Activated CD4-positive, alpha-beta T cell treated with anti-CD3 and anti-CD28 coated beads for 36 hours (primary cell): ENCODE measurements around the gene HIP1. TPM values are rescaled to one million over a fixed set of nuclear protein-coding genes. Genes with fewer than 3 reads are reported as not detected.

Experiments used
- ATAC-seq: fragments of 200-7000 bp; cut with Tn5 transposase; one replicate; pipeline ENCODE4 v1.10.0; 2021; ENCODE audit warnings: mild to moderate bottlenecking, moderate library complexity
- CTCF ChIA-PET: fragments of 350-600 bp; sonication (Branson Sonifier 250); formaldehyde crosslinking; loops from one replicate; lab custom pipeline; 2021; ENCODE audit warnings: antibody characterized with exemption; lab: Charles Lee
- POLR2A ChIA-PET: fragments of 350-600 bp; sonication (Branson Sonifier 250); formaldehyde crosslinking; loops from one replicate; lab custom pipeline; 2021; ENCODE audit warnings: antibody characterized with exemption, inconsistent platforms; lab: Charles Lee
- DNase-seq: peaks from one replicate; pipeline ENCODE4 v3.0.0-alpha.2; 2020
- H3K27ac Mint-ChIP-seq: one replicate; pipeline ENCODE4 v1.8.0; 2021; ENCODE audit warnings: mixed read lengths
- H3K27me3 Mint-ChIP-seq: one replicate; pipeline ENCODE4 v1.8.0; 2021; ENCODE audit warnings: mixed read lengths
- H3K36me3 Mint-ChIP-seq: one replicate; pipeline ENCODE4 v1.8.0; 2021; ENCODE audit warnings: low read depth, mixed read lengths
- H3K4me1 Mint-ChIP-seq: one replicate; pipeline ENCODE4 v1.8.0; 2021; ENCODE audit warnings: mixed read lengths
- H3K4me3 Mint-ChIP-seq: one replicate; pipeline ENCODE4 v1.8.0; 2021; ENCODE audit warnings: mild to moderate bottlenecking, moderate library complexity, mixed read lengths
- H3K9me3 Mint-ChIP-seq: one replicate; pipeline ENCODE4 v1.8.0; 2021; ENCODE audit warnings: low read depth, mixed read lengths
- intact Hi-C, 2 experiments: fragments of 100-400 bp; cut with DNase I in 1 of 2; cut with micrococcal nuclease in 1 of 2; formaldehyde crosslinking; loops; one replicate each; pipeline versions ENCODE4 v1.14.2 to v1.15.1; 2022 to 2024; cut with DNase I, micrococcal nuclease
- total RNA-seq, 2 experiments: library from RNA; stranded (reverse); gene quantifications; one replicate each; pipeline ENCODE4 v1.2.3, GENCODE V29; 2021

The HIP1 gene
- total RNA-seq, 2 experiments from 2014 or later: 4.1 to 5.0 TPM

DNA sequence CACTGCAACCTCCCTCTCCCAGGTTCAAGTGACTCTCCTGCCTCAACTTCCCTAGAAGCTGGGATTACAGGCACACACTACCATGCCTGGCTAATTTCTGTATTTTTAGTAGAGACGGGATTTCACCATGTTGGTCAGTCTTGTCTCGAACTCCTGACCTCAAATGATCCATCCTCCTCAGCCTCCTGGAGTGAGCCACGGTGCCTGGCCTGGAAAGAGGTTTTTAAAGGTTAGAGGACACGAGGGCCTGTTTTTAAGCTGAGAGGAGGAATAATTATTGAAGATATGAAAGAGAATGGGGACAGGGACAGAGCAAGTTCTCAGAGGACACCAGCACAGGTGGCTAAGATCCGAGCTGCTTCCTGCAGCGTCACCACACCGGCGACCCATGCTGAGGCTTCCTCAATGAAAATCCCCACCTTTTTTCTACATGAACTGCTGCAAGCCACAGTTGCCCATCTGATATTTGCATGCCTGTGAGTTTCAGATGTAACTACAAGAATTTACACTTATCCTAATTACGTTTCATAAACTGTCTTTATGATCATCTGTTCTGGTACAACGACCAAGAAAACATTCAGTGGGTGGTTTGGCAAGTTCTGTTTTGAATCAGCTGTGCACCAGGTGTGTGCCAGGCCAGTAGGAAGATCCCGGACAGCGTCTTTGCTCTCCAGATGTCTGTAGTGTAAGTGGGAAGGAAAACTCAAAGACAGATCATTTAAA is 76.0 kb downstream of the HIP1 start:
- intact Hi-C loops: no loop called here
- ATAC-seq (no peak), DNase-seq (no peak)
- no peak overlapping the region for H3K4me3 Mint-ChIP-seq
- peaks cover 2% of the 10 kb centered on the region for H3K4me1 Mint-ChIP-seq
- no peaks in the 10 kb centered on the region for H3K27me3 Mint-ChIP-seq
- H3K36me3 Mint-ChIP-seq: no peaks in the 10 kb centered on the region
- H3K9me3 Mint-ChIP-seq: no peaks in the 10 kb centered on the region
- POLR2A ChIA-PET: no interaction called here
- CTCF ChIA-PET: interaction anchor here (0.6 to 1.4 kb wide), 2 partner anchors 10 to 723 kb away, joined by 3 to 6 read pairs; no protein-coding TSS in a partner anchor
- no peak overlapping the region for H3K27ac Mint-ChIP-seq

DNA sequence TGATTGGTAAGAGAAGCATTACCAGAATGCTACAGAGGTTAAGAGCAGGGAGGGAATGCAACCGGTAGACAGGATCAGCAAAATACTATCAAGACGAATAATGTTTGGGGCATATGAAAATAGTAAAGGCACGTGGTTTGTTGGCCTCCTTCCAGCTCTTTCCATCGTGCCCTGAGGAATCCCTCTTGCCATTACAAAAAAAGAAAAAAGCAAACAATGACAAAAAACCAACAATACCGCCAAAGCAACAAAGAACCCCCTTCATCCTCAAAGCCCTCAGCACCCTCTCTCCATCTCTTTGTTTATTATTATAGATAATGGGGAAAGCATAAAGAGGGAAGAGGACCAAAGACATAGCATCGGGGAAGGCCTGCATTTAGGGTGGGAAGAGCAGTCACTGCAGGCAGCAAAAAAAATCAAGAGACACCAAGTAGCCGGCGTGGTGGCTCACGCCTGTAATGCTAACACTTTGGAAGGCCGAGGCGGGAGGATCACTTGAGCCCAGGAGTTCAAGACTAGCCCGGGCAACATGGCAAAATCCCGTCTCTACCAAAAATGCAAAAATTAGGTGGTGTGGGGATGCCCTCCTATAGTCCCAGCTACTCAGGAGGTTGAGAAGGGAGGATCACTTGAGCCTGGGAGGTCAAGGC is 78.0 kb downstream of the HIP1 start:
- Mint-ChIP-seq H3K4me1 (peaks cover 2% of the 10 kb centered on the region), H3K36me3 (no peaks in the 10 kb centered on the region), H3K4me3 (no peak overlapping the region), H3K27me3 (no peaks in the 10 kb centered on the region), H3K27ac (no peak overlapping the region), H3K9me3 (no peaks in the 10 kb centered on the region)
- intact Hi-C loops: no loop called here
- ATAC-seq: no peak
- ChIA-PET CTCF (no interaction called here), POLR2A (no interaction called here)
- DNase-seq: no peak

DNA sequence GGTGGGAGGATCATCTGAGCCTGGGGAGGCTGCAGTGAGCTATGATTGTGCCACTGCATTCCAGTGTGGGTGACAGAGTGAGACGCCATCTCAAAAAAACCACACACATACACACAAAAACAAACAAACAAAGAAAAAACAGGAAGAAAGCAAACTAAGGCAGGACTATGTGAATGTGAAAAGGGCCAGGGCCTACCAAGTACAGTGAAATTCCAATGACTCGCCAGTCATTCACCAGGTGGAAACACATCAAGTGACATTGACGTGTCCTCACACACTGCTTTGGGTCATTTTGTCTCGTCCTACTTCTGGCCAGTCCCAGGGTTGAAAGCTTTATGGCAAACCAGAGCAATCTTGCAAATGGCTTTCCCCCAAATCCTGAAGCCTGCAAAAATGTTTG is 79.9 kb downstream of the HIP1 start:
- intact Hi-C loops: no loop called here
- Mint-ChIP-seq H3K36me3 (no peaks in the 10 kb centered on the region), H3K9me3 (no peaks in the 10 kb centered on the region), H3K4me1 (peaks cover 2% of the 10 kb centered on the region), H3K27me3 (no peaks in the 10 kb centered on the region), H3K27ac (no peak overlapping the region), H3K4me3 (no peak overlapping the region)
- DNase-seq: no peak
- no peak for ATAC-seq
- ChIA-PET CTCF (no interaction called here), POLR2A (no interaction called here)

DNA sequence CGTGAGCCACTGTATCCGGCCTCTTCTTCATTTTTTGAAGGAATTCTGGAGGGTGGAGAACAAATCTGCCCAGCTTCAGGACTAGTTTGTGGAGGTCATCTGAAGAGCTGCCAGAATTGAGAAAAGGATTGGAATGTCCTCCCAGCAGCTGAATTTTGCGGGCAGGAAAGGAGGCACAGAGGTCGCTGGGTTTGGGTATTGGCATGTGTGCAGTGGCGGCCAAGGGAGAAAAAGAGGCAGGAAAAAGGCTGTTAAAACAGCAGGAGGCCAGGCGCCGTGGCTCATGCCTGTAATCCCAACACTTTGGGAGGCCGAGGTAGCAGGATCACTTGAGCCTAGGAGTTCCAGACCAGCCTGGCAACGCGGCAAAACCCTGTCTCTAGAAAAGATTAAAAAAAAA is 80.4 kb downstream of the HIP1 start:
- ATAC-seq: no peak
- Mint-ChIP-seq H3K36me3 (no peaks in the 10 kb centered on the region), H3K4me1 (peaks cover under 1% of the 10 kb centered on the region), H3K4me3 (no peak overlapping the region), H3K27me3 (no peaks in the 10 kb centered on the region), H3K9me3 (no peaks in the 10 kb centered on the region), H3K27ac (no peak overlapping the region)
- DNase-seq: no peak
- ChIA-PET CTCF (interaction anchor here (0.6 kb wide), 2 partner anchors 9 to 611 kb away, joined by 3 to 4 read pairs; no protein-coding TSS in a partner anchor), POLR2A (no interaction called here)
- intact Hi-C loops: no loop called here

DNA sequence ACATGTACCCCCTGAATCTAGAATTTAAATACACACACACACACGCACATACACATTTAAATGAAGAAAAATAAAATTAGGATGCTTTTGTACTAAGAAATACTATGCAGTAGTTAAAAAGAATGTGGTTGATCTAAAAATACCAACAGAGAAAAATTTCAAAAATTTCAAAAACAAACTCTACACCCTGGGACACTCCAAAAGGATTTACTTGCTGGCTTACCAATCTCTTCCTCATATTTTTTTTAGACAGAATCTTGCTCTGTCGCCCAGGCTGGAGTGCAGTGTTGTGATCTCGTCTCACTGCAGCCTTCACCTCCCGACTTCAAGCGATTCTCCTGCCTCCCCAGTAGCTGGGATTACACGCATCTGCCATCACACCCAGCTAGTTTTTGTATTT is 80.9 kb downstream of the HIP1 start:
- DNase-seq (no peak), ATAC-seq (no peak)
- intact Hi-C loops: no loop called here
- no peak overlapping the region for H3K27ac Mint-ChIP-seq
- ChIA-PET POLR2A (no interaction called here), CTCF (interaction anchor here (0.6 kb wide), 2 partner anchors 8 to 612 kb away, joined by 3 to 4 read pairs; no protein-coding TSS in a partner anchor)
- H3K36me3 Mint-ChIP-seq: no peaks in the 10 kb centered on the region
- H3K4me1 Mint-ChIP-seq: no peaks in the 10 kb centered on the region
- no peak overlapping the region for H3K4me3 Mint-ChIP-seq
- H3K27me3 Mint-ChIP-seq: no peaks in the 10 kb centered on the region
- H3K9me3 Mint-ChIP-seq: no peaks in the 10 kb centered on the region

DNA sequence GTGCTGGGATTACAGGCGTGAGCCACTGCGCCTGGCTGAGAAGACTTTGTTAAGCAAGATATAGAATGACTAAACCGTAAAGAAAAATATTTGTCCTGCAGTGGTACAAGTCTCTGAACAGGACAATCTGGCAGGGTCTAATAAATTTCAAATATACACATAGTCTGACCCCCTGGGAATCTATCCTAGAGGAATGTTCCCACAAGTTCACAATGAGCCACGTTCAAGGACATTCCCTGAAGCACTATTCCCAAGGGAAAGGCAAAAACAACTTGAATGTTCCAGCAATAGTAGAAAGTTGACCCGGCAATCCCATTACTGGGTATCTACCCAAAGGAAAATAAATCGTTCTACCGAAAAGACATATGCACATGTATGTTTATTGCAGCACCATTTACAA is 82.0 kb downstream of the HIP1 start:
- Mint-ChIP-seq H3K36me3 (no peaks in the 10 kb centered on the region), H3K27ac (no peak overlapping the region), H3K9me3 (no peaks in the 10 kb centered on the region), H3K4me1 (no peaks in the 10 kb centered on the region), H3K27me3 (no peaks in the 10 kb centered on the region), H3K4me3 (no peak overlapping the region)
- ATAC-seq (no peak), DNase-seq (no peak)
- ChIA-PET POLR2A (no interaction called here), CTCF (no interaction called here)
- intact Hi-C loops: no loop called here

DNA sequence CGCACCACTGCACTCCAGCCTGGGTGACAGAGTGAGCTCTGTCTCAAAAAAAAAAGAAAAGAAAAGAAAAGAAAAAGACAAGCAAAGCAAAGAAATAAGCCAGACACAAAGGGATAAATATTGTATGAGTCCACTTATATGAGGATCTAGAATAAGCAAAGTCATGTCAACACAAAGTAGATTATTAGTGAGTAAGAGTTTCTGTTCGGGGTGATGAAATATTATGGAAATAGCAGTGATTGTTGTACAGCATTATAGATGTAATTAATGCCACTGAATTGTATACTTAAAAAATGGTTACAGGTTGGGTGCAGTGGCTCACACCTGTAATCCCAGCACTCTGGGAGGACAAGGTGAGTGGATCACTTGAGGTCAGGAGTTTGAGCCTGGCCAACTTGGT is 83.2 kb downstream of the HIP1 start:
- no peaks in the 10 kb centered on the region for H3K9me3 Mint-ChIP-seq
- no peaks in the 10 kb centered on the region for H3K36me3 Mint-ChIP-seq
- CTCF ChIA-PET: no interaction called here
- no peaks in the 10 kb centered on the region for H3K4me1 Mint-ChIP-seq
- POLR2A ChIA-PET: no interaction called here
- intact Hi-C loops: no loop called here
- no peak for DNase-seq
- no peak for ATAC-seq
- no peaks in the 10 kb centered on the region for H3K27me3 Mint-ChIP-seq
- no peak overlapping the region for H3K4me3 Mint-ChIP-seq
- no peak overlapping the region for H3K27ac Mint-ChIP-seq

DNA sequence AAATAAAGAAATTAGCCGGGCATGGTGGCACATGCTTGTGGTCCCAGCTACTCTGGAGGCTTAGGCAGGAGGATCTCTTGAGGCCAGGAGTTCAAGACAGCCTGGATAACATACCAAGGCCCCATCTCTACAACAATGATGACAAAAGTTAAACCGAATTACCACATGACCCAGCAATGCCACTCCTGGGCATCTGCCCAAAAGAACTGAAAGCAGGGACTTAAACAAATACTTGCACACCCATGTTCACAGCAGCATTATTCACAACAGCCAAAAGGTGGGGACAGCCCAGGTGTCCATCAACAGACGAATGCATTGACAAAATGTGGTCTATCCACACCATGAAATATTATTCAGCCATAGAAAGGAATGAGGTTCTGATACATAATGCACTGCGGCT is 83.9 kb downstream of the HIP1 start:
- intact Hi-C loops: no loop called here
- ChIA-PET CTCF (no interaction called here), POLR2A (no interaction called here)
- no peaks in the 10 kb centered on the region for H3K4me1 Mint-ChIP-seq
- H3K4me3 Mint-ChIP-seq: no peak overlapping the region
- H3K9me3 Mint-ChIP-seq: no peaks in the 10 kb centered on the region
- ATAC-seq: no peak
- DNase-seq: no peak
- no peak overlapping the region for H3K27ac Mint-ChIP-seq
- H3K27me3 Mint-ChIP-seq: no peaks in the 10 kb centered on the region
- H3K36me3 Mint-ChIP-seq: no peaks in the 10 kb centered on the region

DNA sequence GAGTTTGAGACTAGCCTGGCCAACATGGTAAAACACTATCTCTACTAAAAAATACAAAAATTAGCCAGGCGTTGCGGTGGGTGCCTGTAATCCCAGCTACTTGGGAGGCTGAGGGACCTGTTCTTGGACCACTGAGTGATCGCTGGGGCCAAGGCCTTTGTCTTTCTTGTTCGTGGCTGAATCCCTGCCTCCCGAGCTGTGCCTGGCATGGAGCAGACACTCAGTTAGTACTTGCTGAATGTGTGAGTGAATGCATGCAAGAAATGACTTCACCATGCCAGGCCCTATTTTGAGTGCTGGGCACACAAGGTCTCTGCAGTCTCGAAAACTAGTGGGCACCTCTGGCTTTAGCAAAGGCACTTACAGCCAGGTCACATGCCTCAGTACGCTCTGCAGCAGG is 85.1 kb downstream of the HIP1 start:
- Mint-ChIP-seq H3K9me3 (no peaks in the 10 kb centered on the region), H3K27ac (no peak overlapping the region), H3K27me3 (no peaks in the 10 kb centered on the region), H3K4me3 (no peak overlapping the region), H3K4me1 (no peaks in the 10 kb centered on the region), H3K36me3 (no peaks in the 10 kb centered on the region)
- intact Hi-C loops: no loop called here
- no peak for ATAC-seq
- CTCF ChIA-PET: no interaction called here
- POLR2A ChIA-PET: no interaction called here
- no peak for DNase-seq

DNA sequence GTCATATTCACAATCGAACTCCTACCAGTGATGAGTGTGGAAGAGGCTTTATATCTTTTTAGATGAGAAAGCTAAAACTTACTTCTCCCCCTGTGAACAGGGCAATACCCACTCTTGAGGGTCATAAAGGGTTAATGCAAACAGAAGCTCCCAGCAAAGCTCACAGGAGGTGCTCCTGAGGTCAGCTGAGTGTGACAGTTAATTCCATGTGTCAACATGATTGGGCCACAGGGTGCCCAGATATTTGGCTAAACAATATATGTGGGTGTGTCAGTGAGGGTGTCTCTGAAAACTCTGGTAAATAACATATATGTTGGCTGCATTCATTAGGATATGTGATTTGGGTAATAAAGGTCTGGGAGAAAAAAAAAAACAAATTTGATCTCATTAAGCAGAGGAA is 86.0 kb downstream of the HIP1 start:
- H3K9me3 Mint-ChIP-seq: no peaks in the 10 kb centered on the region
- CTCF ChIA-PET: interaction anchor here (1.0 kb wide), 1 partner anchor 10 kb away, joined by 3 read pairs; no protein-coding TSS in a partner anchor
- ATAC-seq (no peak), DNase-seq (no peak)
- intact Hi-C loops: no loop called here
- no peak overlapping the region for H3K27ac Mint-ChIP-seq
- H3K27me3 Mint-ChIP-seq: no peaks in the 10 kb centered on the region
- no peaks in the 10 kb centered on the region for H3K4me1 Mint-ChIP-seq
- no peaks in the 10 kb centered on the region for H3K36me3 Mint-ChIP-seq
- POLR2A ChIA-PET: no interaction called here
- no peak overlapping the region for H3K4me3 Mint-ChIP-seq

DNA sequence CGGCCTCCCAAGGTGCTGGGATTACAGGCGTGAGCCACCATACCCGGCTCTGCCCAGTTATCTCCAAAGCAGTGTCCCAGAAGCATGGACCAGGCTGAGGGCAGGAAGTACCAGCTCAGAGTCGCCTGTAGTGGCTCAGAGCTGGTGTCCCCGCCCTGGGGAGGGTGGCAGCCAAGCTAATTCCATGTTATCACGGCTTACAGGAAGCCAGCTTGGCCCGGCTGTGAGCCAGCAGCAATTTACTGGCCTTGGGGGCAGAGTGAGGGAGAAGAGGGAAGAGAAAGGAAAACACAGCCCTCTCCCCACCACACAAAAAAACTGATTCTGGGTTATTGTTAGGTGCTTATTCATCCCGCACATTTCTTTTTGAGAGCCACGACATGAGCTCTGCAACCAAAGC is 88.1 kb downstream of the HIP1 start:
- Mint-ChIP-seq H3K36me3 (no peaks in the 10 kb centered on the region), H3K4me3 (no peak overlapping the region), H3K4me1 (no peaks in the 10 kb centered on the region), H3K27ac (no peak overlapping the region), H3K27me3 (no peaks in the 10 kb centered on the region), H3K9me3 (no peaks in the 10 kb centered on the region)
- CTCF ChIA-PET: interaction anchor here (0.7 kb wide), 1 partner anchor 14 kb away, joined by 4 read pairs; no protein-coding TSS in a partner anchor
- DNase-seq: no peak
- POLR2A ChIA-PET: no interaction called here
- intact Hi-C loops: no loop called here
- ATAC-seq: no peak

DNA sequence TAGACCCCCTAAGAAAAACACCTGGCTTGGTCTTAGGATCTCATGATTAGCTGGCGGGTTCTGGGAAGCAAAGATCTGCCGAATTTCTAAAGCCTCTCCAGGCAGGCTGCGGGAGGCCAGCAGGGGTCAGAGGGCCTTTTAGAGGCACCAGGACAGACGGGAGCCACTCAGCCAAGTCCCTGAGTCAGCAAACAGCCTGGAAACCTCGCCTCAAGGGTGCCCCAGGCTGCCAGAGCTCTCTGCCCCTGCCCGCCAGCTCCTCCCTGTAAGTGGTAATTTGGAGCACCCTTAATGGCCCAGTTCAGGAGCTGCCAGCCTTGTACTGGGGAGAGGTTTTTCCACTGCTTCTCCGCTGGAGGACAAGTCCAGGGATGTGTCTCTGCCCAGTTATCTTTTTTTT is 88.7 kb downstream of the HIP1 start:
- intact Hi-C loops: no loop called here
- Mint-ChIP-seq H3K36me3 (no peaks in the 10 kb centered on the region), H3K9me3 (no peaks in the 10 kb centered on the region), H3K27me3 (no peaks in the 10 kb centered on the region), H3K4me3 (no peak overlapping the region), H3K27ac (no peak overlapping the region), H3K4me1 (no peaks in the 10 kb centered on the region)
- CTCF ChIA-PET: interaction anchor here (0.7 to 0.8 kb wide), 2 partner anchors 8 to 13 kb away, joined by 3 to 4 read pairs; no protein-coding TSS in a partner anchor
- DNase-seq (no peak), ATAC-seq (no peak)
- POLR2A ChIA-PET: no interaction called here
